Measurements from ENCODE around the gene ANKIB1.

The ANKIB1 gene

DNA sequence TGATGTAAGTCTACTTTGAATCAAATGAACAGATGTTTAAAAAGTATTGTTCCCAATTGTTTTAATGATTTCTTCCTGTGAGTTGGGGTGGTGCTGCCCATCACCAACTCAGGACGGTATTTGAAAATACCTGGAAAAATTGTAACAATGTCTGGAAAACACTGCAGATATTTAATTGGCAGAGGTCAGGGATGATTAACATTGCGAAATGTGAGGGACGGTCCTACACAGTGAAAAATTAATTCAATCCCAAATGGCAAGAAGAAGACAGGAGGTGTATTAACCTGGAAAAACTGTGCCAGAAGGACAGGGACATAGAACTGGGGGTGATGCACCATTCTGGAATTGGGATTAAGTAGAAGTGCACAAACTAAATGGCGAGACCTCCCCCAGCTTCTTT lies 29.6 kb downstream of the ANKIB1 start:
- DNase-seq = no peak

DNA sequence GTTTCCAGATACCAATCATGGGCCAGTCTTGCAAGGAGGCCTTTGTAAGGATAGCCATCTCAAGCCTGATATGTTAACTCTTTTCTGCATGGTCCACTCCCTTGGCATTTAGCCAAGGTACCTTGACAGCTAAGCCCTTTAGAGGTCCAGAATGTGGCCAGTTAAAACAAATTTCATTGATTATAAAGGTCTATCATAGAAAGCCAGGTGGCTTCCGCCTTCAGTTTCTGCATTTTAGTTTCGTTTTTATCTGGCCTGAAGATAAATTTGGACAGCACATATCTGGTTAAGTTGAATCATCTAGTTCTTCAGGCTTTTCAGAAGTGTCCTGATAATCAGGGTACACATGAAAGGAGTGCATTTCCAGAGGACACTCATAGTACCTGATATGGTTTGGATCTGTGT lies 30.7 kb downstream of the ANKIB1 start:
- DNase-seq = no peak

- DNase-seq = no peak
These were observed 33.7 kb downstream of the ANKIB1 start for GRCh38 chr7:92279396-92280031.

- DNase-seq = no peak
These were observed 35.3 kb downstream of the ANKIB1 start for GRCh38 chr7:92281031-92281430.

- no peak for DNase-seq
These were observed 36.5 kb downstream of the ANKIB1 start for GRCh38 chr7:92282221-92282814.

DNA sequence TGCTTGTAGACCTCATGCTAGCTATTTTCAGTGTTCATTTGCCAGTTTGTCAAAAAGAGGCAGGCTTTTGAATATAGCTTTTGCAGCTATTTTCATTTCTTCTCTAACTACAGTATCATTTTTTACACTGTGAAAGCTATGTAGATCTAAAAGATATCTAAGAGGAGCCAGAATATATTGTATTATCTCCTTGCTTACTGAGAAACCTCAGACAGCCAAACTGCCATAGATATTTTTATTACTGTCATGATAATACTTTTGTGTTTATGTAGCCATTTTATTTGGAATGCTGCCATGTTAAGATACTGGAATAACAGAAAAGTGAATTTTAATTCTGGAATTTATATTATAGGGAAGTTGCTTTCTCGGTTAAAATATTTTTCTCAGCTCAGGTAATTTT lies 37.2 kb downstream of the ANKIB1 start:
- DNase-seq = no peak

DNA sequence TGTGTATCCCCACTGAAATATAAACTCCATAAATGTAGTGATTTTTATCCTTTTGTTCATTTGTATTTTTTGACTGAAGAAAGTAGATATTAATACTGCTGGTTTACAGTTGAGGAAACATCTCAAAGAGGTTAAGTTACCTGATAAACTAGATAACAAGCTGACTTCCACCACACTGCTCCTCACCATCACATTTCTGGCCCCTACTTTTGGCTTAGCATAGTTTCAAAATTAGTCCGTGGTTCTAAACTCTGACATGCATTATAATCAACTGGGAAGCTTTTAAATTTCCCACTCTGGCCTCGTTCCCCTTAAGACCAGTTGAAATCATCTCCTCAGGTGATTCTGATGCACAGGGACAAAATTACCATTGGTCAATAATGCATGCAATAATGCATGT lies 43.5 kb downstream of the ANKIB1 start:
- no peak for DNase-seq

GRCh38 chr7:92292981-92293380 lies 47.2 kb downstream of the ANKIB1 start:
- DNase-seq = peak in 1 of 2 experiments; percentile 13

- no peak for DNase-seq
These were observed 48.3 kb downstream of the ANKIB1 start for GRCh38 chr7:92293896-92294590.

DNA sequence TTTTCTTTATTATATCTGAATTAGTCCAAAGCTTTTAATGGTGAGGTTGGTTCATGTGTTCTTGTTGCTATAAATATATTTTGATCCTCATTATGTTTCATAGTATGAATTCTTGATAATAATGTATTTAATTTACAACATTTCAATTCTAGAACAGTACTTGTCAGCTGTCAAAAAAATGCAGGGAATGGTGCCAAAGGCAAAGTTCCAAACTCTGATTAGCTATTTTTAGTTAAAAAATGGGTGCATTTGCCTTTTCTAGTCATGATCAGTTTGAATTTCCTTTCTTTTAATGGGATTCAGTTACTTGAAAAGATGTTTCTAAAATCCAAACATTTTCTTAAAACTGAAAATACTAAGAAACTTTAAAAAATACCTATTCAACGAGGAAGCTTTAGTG lies 49.6 kb downstream of the ANKIB1 start:
- no peak for DNase-seq

GRCh38 chr7:92296235-92296634 lies 50.5 kb downstream of the ANKIB1 start:
- no peak for DNase-seq

- DNase-seq = peak in 1 of 2 experiments; percentile 4
These were observed 51.2 kb downstream of the ANKIB1 start for GRCh38 chr7:92296880-92297445.

DNA sequence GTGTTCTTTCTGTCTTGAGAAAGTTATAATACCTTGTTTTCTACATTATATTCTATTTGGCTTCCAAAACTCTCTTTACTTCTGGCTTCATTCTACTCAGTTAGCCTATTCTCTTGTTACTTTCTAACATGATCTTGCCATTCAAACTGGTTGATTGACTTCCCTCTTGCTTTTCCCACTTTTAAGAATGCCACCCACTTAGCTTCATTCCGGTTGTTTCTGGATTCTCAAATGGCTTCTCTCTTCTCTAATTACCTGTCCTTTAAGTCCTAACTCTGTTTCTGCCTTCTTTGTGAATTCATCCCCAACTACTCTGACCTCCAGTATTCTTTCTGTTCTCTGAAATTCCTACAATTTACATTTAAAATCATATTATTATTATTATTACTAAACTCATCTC lies 52.0 kb downstream of the ANKIB1 start:
- no peak for DNase-seq

- DNase-seq = no peak
These were observed 58.0 kb downstream of the ANKIB1 start for GRCh38 chr7:92303761-92304160.

- no peak for DNase-seq
These were observed 58.7 kb downstream of the ANKIB1 start for GRCh38 chr7:92304406-92304893.

- DNase-seq = no peak
These were observed 60.4 kb downstream of the ANKIB1 start for GRCh38 chr7:92306153-92306552.

- no peak for DNase-seq
These were observed 67.3 kb downstream of the ANKIB1 start for GRCh38 chr7:92313055-92313454.

DNA sequence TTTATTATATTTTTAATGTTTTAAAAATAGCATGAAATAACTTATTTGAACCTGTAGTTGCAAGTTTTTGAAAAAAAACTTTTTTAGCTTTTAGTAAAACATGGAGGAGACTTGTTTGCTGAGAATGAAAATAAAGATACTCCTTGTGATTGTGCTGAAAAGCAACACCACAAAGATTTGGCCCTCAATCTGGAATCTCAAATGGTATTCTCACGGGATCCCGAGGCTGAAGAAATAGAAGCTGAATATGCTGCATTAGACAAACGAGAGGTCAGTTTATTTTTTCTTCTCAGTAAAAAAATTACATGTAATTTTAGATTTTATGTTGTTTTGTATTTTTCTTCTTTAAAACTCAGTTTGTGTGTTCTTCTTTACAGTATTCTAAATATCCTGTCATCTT lies 73.5 kb downstream of the ANKIB1 start:
- DNase-seq = no peak

DNA sequence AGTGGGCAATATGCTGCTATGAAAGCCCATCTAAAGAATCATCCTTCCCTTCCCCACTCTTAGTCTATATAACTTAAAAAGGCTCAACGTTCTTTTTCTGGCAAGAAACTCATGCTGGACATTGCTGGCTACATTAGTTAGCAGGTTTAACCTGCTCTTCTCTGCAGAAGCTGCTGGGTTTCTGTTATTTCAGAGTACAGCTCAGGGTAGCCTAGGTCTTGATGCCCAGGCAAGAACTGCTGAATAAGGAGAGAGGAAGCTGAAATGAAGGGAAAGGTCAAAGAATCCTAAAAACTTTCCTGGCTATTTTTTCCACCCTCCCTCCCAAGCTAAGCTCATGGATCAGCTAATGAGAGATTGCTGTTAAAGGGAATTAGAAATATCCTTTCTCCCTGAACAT lies 79.4 kb downstream of the ANKIB1 start:
- DNase-seq = no peak

DNA sequence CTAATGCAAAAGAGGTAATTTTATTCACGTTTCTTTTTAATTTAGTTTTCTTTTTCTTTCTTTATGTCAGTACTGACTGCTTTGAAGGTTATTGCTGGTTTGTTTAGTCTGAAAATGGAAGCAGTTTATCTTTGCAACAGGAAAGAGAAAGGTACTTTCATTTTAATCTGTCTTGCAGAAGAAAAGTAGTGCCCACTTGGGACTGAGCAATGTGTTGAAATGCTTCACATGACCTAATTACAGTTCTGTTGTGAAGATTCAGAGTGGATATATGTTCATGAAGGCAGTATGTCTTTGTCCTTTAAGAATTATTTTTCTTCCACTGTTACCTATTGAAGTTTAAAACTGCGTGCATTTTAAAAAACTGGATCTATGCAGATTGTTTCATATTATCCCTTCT lies 80.1 kb downstream of the ANKIB1 start:
- no peak for DNase-seq

DNA sequence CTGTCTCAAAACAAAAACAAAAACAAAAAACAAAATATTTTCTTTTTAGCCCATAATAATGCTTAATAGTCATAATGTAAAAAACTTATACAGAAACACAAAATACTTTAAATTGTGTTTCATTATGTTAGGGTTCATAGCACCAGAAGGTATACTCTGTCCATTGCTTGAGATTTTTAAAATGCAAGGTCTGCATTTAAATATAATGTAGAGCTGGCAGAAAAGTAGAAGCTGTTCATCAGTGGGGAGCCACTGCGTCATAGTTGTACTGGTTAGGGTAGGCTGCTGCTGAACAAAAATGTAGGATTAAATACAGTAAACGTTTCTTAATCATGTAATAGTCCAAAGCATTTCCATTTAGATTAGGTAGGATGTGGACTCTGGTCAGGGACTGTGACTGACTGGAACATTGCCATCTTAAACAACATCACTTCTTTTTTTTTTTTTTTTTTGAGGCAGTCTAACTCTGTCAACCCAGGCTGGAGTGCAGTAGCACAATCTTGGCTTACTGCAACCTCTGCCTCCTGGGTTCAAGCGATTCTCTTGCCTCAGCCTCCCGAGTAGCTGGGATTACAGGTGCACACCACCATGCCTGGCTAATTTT lies 85.2 kb downstream of the ANKIB1 start:
- DNase-seq = no peak

GRCh38 chr7:92331508-92331907 lies 85.7 kb downstream of the ANKIB1 start:
- no peak for DNase-seq

GRCh38 chr7:92332782-92333181 lies 87.0 kb downstream of the ANKIB1 start:
- no peak for DNase-seq

- DNase-seq = no peak
These were observed 88.1 kb downstream of the ANKIB1 start for GRCh38 chr7:92333866-92334265.

Data from NCI-H526 (cell line).